ENCODE results near the gene DSP.

The DSP gene

GRCh38 chr6:7566107-7566506, 24.6 kb downstream of the DSP start:
- no peak for DNase-seq

- DNase-seq = no peak
These were observed 25.2 kb downstream of the DSP start for GRCh38 chr6:7566617-7567173.

GRCh38 chr6:7568021-7568420, 26.6 kb downstream of the DSP start:
- no peak for DNase-seq

- no peak for DNase-seq
These were observed 27.6 kb downstream of the DSP start for GRCh38 chr6:7569082-7569481.

GRCh38 chr6:7572213-7572943, 30.9 kb downstream of the DSP start:
- no peak for DNase-seq

GRCh38 chr6:7574500-7574899, 33.0 kb downstream of the DSP start:
- no peak for DNase-seq

- no peak for DNase-seq
These were observed 37.0 kb downstream of the DSP start for GRCh38 chr6:7578516-7578915.

GRCh38 chr6:7578931-7579330, 37.5 kb downstream of the DSP start:
- no peak for DNase-seq

- no peak for DNase-seq
These were observed 38.4 kb downstream of the DSP start for GRCh38 chr6:7579851-7580250.

- no peak for DNase-seq
These were observed 39.1 kb downstream of the DSP start for GRCh38 chr6:7580537-7580926.

GRCh38 chr6:7580927-7581618, 39.6 kb downstream of the DSP start:
- DNase-seq = no peak

GRCh38 chr6:7585287-7585930, 43.9 kb downstream of the DSP start:
- no peak for DNase-seq

GRCh38 chr6:7587631-7588100, 46.2 kb downstream of the DSP start:
- no peak for DNase-seq

GRCh38 chr6:7588506-7588905, 47.0 kb downstream of the DSP start:
- no peak for DNase-seq

- DNase-seq = no peak
These were observed 47.8 kb downstream of the DSP start for GRCh38 chr6:7589221-7589620.

GRCh38 chr6:7589949-7590917, 48.8 kb downstream of the DSP start, which contains the start of gene SNRNP48:
SNRNP48 (plus strand) TSS chr6:7590198; CDS start chr6:7590258, 60 bp downstream.
- DNase-seq = peak; percentile 95

GRCh38 chr6:7590918-7591302, 49.4 kb downstream of the DSP start:
- DNase-seq = peak; percentile 21

- no peak for DNase-seq
These were observed 50.3 kb downstream of the DSP start for GRCh38 chr6:7591770-7592169.

GRCh38 chr6:7593229-7593628, 51.8 kb downstream of the DSP start:
- DNase-seq = no peak

- no peak for DNase-seq
These were observed 53.2 kb downstream of the DSP start for GRCh38 chr6:7594579-7595125.

- DNase-seq = no peak
These were observed 62.5 kb downstream of the DSP start for GRCh38 chr6:7604003-7604402.

GRCh38 chr6:7604506-7604905, 63.0 kb downstream of the DSP start:
- DNase-seq = no peak

Measured in retina (tissue), 1 donor.